Putamen (tissue), 1 donor: ENCODE measurements around the gene CDYL.

Experiments used
- DNase-seq: peaks from one replicate; pipeline ENCODE4 v3.0.0-alpha.2; 2016; ENCODE audit warnings: low spot score

CDYL gene

GRCh38 chr6:4774715-4775493, 1.3 kb upstream of the CDYL start:
- DNase-seq, result no peak

- DNase-seq, result peak; percentile 59
These were observed 592 bp upstream of the CDYL start for GRCh38 chr6:4775494-4776130.

- DNase-seq, result peak; percentile 17
These were observed 539 bp downstream of the CDYL start for GRCh38 chr6:4776493-4777393.

GRCh38 chr6:4777394-4777935, 1.3 kb downstream of the CDYL start:
- no peak for DNase-seq

- no peak for DNase-seq
These were observed 1.9 kb downstream of the CDYL start for GRCh38 chr6:4778086-4778485.

GRCh38 chr6:4780360-4780812, 4.2 kb downstream of the CDYL start:
- DNase-seq, result no peak

GRCh38 chr6:4781426-4781825, 5.2 kb downstream of the CDYL start:
- DNase-seq, result no peak

- no peak for DNase-seq
These were observed 5.9 kb downstream of the CDYL start for GRCh38 chr6:4781967-4782575.

- no peak for DNase-seq
These were observed 10.8 kb downstream of the CDYL start for GRCh38 chr6:4786996-4787395.

- no peak for DNase-seq
These were observed 12.3 kb downstream of the CDYL start for GRCh38 chr6:4788482-4788881.

- no peak for DNase-seq
These were observed 12.9 kb downstream of the CDYL start for GRCh38 chr6:4788953-4789584.

GRCh38 chr6:4790158-4790899, 14.1 kb downstream of the CDYL start:
- no peak for DNase-seq

- no peak for DNase-seq
These were observed 18.0 kb downstream of the CDYL start for GRCh38 chr6:4794140-4794707.

GRCh38 chr6:4797587-4797986, 21.4 kb downstream of the CDYL start:
- no peak for DNase-seq

GRCh38 chr6:4799912-4800311, 23.7 kb downstream of the CDYL start:
- no peak for DNase-seq

- DNase-seq, result no peak
These were observed 24.5 kb downstream of the CDYL start for GRCh38 chr6:4800662-4801061.

- DNase-seq, result no peak
These were observed 25.4 kb downstream of the CDYL start for GRCh38 chr6:4801491-4802110.

- no peak for DNase-seq
These were observed 26.2 kb downstream of the CDYL start for GRCh38 chr6:4802312-4802935.

- DNase-seq, result no peak
These were observed 27.1 kb downstream of the CDYL start for GRCh38 chr6:4803343-4803744.
